Gastroesophageal sphincter (tissue), 3 donors: ENCODE data around the gene IFFO2.

Experiments
- EP300 ChIP-seq: sonication (generic); formaldehyde crosslinking; IDR thresholded peaks from one replicate; pipeline ENCODE4 v1.6.1; 2017; ENCODE audit warnings: antibody characterized with exemption, mild to moderate bottlenecking
- POLR2A ChIP-seq, 2 donors: fragments of 450-650 bp; IDR thresholded peaks; one replicate each; pipeline ENCODE4 v1.6.1; 2017; ENCODE audit warnings: antibody characterized with exemption in 2 of 2, mild to moderate bottlenecking in 2 of 2, moderate library complexity in 1 of 2
- TF ChIP-seq, protein P1 (sequence below), 4 experiments: fragments of 200-600 bp in 2 of 4; fragments of 450-650 bp in 2 of 4; sonication (generic) in 1 of 4; IDR thresholded peaks; one replicate each; pipeline ENCODE4 v1.5.1; 2017 to 2019; ENCODE audit warnings: antibody characterized with exemption in 4 of 4, mild to moderate bottlenecking in 2 of 4, moderate library complexity in 2 of 4

DNA sequence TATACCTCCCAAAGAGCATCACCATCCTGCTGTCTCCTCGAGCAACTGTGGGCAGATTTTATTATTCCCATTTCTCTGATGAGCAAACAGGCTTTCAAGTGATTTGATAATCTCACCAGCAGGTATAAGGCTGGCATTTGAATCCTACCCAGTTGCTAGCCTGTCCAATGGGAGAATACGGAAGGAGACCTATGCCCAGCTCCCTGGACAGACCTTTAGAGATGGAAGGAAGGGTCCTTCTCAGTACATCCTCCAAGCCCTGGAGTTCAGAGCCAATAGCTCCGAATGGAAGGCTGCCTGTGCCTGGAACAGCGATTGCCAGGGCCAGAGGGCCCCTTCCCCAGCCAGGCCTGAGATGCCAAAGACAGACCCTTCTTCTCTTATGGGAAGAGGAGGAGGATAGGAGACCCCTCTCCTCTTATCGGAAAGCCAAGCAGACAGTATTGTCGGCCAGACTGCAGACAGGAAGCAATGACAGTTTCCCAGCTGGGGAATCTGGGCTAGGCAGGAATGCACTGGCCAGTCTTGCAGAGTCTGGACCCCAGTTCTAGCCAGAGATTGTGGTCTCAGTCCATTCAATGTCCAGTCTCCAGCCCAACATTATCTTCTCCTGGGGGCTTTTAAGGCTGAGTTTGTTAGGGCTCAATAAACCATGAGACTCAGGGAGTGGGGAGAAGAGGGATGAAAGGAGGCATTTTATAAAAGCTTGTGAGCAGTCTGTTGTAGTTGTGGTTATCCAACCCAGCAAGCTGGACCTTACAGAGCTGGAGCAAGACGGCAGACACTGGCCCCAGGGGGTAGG, 2.0 kb downstream of the IFFO2 start:
- TF ChIP-seq, protein P1, sequence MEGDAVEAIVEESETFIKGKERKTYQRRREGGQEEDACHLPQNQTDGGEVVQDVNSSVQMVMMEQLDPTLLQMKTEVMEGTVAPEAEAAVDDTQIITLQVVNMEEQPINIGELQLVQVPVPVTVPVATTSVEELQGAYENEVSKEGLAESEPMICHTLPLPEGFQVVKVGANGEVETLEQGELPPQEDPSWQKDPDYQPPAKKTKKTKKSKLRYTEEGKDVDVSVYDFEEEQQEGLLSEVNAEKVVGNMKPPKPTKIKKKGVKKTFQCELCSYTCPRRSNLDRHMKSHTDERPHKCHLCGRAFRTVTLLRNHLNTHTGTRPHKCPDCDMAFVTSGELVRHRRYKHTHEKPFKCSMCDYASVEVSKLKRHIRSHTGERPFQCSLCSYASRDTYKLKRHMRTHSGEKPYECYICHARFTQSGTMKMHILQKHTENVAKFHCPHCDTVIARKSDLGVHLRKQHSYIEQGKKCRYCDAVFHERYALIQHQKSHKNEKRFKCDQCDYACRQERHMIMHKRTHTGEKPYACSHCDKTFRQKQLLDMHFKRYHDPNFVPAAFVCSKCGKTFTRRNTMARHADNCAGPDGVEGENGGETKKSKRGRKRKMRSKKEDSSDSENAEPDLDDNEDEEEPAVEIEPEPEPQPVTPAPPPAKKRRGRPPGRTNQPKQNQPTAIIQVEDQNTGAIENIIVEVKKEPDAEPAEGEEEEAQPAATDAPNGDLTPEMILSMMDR (IDR thresholded peaks at IDR 0.05): no peak
- TF ChIP-seq EP300: no peak
- TF ChIP-seq POLR2A (IDR thresholded peaks at IDR 0.05): no peak
